Upper lobe of left lung (tissue), 4 donors: ENCODE measurements around the gene LGALS1.

Experiments
- CTCF ChIP-seq, 6 experiments: fragments of 450-650 bp in 4 of 6; fragments of 200-600 bp in 2 of 6; sonication (generic) in 2 of 6; IDR thresholded peaks; one replicate each; pipeline ENCODE4 v1.5.1; 2016 to 2019; ENCODE audit warnings: antibody characterized with exemption in 6 of 6
- EP300 ChIP-seq, 4 donors: sonication (generic); formaldehyde crosslinking; IDR thresholded peaks; one replicate each; pipeline ENCODE4 v1.5.1; 2017; ENCODE audit warnings: antibody characterized with exemption in 4 of 4, control low read depth in 2 of 4
- POLR2A ChIP-seq, 4 donors: fragments of 450-650 bp; IDR thresholded peaks; one replicate each; pipeline ENCODE4 v1.5.1; 2016 to 2017; ENCODE audit warnings: antibody characterized with exemption in 4 of 4, mild to moderate bottlenecking in 2 of 4
- POLR2AphosphoS5 ChIP-seq, 2 donors: sonication (generic); formaldehyde crosslinking; IDR thresholded peaks; one replicate each; pipeline ENCODE4 v1.5.1; 2017; ENCODE audit warnings: antibody characterized with exemption in 2 of 2

GRCh38 chr22:37650463-37651136, 24.8 kb upstream of the LGALS1 start:
- no peak for TF ChIP-seq CTCF (IDR thresholded peaks at IDR 0.05)
- no peak for TF ChIP-seq POLR2A (IDR thresholded peaks at IDR 0.05)
- no peak for TF ChIP-seq EP300 (IDR thresholded peaks at IDR 0.05)
- TF ChIP-seq POLR2AphosphoS5 (IDR thresholded peaks at IDR 0.05): no peak
